ENCODE results near the gene ENTPD1. TPM values are rescaled to one million over a fixed set of nuclear protein-coding genes. Genes with fewer than 3 reads are reported as not detected.
"Not testable (repeated sequence)": the region's sequence is repeated elsewhere in the genome, so short reads cannot be mapped to it uniquely, and the experiment has no call there.

The ENTPD1 gene
- polyA plus RNA-seq, 3 donors from 2014 or later, result 1.8 to 4.3 (median 1.8) TPM

- H3K36me3 Mint-ChIP-seq, result peaks cover 2 to 13% (median 8%) of the 10 kb centered on the region in 3 donors
- H3K4me3 Mint-ChIP-seq, result no peak overlapping the region
- no peak overlapping the region for H3K27ac Mint-ChIP-seq
- no peak for DNase-seq
- H3K27me3 Mint-ChIP-seq (ENCODE audit: low read depth in 3 of 3), result no peaks in the 10 kb centered on the region
- no peaks in the 10 kb centered on the region for H3K9me3 Mint-ChIP-seq
- H3K4me1 Mint-ChIP-seq, result no peaks in the 10 kb centered on the region
Measured at GRCh38 chr10:95881316-95881715, 125.4 kb downstream of the ENTPD1 start.

- Mint-ChIP-seq H3K27ac (peak overlapping the region in 1 of 6 donors; percentile 12), H3K36me3 (peaks cover 16 to 32% (median 30%) of the 10 kb centered on the region in 3 donors), H3K4me1 (no peaks in the 10 kb centered on the region), H3K4me3 (no peak overlapping the region), H3K9me3 (no peaks in the 10 kb centered on the region), H3K27me3 (ENCODE audit: low read depth in 3 of 3) (no peaks in the 10 kb centered on the region)
- DNase-seq, result no peak
Measured at GRCh38 chr10:95889830-95890229, 133.9 kb downstream of the ENTPD1 start.

- peaks cover 29 to 50% (median 29%) of the 10 kb centered on the region in 3 donors for H3K36me3 Mint-ChIP-seq
Measured at GRCh38 chr10:95896071-95896850, 140.3 kb downstream of the ENTPD1 start.

GRCh38 chr10:95905897-95906580 lies 150.1 kb downstream of the ENTPD1 start:
- H3K4me1 Mint-ChIP-seq, result peaks cover 12 to 22% of the 10 kb centered on the region in 2 donors
- peak overlapping the region in 3 of 5 donors; percentile 26 to 38 (median 31) for H3K4me3 Mint-ChIP-seq
- H3K9me3 Mint-ChIP-seq; H3K27me3 Mint-ChIP-seq (ENCODE audit: low read depth in 3 of 3); DNase-seq; H3K36me3 Mint-ChIP-seq: not testable (repeated sequence)
- H3K27ac Mint-ChIP-seq, result peak overlapping the region in 3 of 6 donors; percentile 24 to 67 (median 33)

More at GRCh38 chr10:95896071-95896850, 140.3 kb downstream of the ENTPD1 start:
- no peaks in the 10 kb centered on the region for H3K9me3 Mint-ChIP-seq
- no peak overlapping the region for H3K27ac Mint-ChIP-seq
- no peaks in the 10 kb centered on the region for H3K4me1 Mint-ChIP-seq
- no peak overlapping the region for H3K4me3 Mint-ChIP-seq
- no peak for DNase-seq
- H3K27me3 Mint-ChIP-seq (ENCODE audit: low read depth in 3 of 3), result no peaks in the 10 kb centered on the region

GRCh38 chr10:95906677-95907455 lies 150.9 kb downstream of the ENTPD1 start:
- Mint-ChIP-seq H3K36me3 (peaks cover 0 to 3% (median 0%) of the 10 kb centered on the region in 3 donors), H3K9me3 (no peaks in the 10 kb centered on the region), H3K4me3 (peak overlapping the region; percentile 85 to 95 (median 91)), H3K4me1 (peaks cover 12 to 22% of the 10 kb centered on the region in 2 donors), H3K27me3 (ENCODE audit: low read depth in 3 of 3) (peaks cover 0 to 2% (median 0%) of the 10 kb centered on the region in 3 donors), H3K27ac (peak overlapping the region; percentile 36 to 81 (median 67))
- DNase-seq, result peak in 1 of 3 donors; percentile 2

- peaks cover 12 to 22% of the 10 kb centered on the region in 2 donors for H3K4me1 Mint-ChIP-seq
- H3K27ac Mint-ChIP-seq, result peak within 1 kb of the TSS; percentile 56 to 84 (median 68)
- peaks cover 0 to 2% (median 0%) of the 10 kb centered on the region in 3 donors for H3K27me3 Mint-ChIP-seq (ENCODE audit: low read depth in 3 of 3)
- H3K4me3 Mint-ChIP-seq, result peak within 1 kb of the TSS; percentile 85 to 95 (median 91)
- no peaks in the 10 kb centered on the region for H3K36me3 Mint-ChIP-seq
- H3K9me3 Mint-ChIP-seq, result no peaks in the 10 kb centered on the region
- peak; percentile 43 to 61 (median 58) for DNase-seq
Measured at GRCh38 chr10:95907456-95908253, 151.7 kb downstream of the ENTPD1 start, which contains the start of gene CC2D2B. Gene CC2D2B (plus strand): TSS chr10:95907975. CDS start chr10:95911324, 3,349 bp downstream.

GRCh38 chr10:95908450-95908849 lies 152.5 kb downstream of the ENTPD1 start:
- H3K36me3 Mint-ChIP-seq, result no peaks in the 10 kb centered on the region
- H3K9me3 Mint-ChIP-seq, result no peaks in the 10 kb centered on the region
- no peak for DNase-seq
- peak overlapping the region in 2 of 6 donors; percentile 0 to 34 for H3K27ac Mint-ChIP-seq
- peak overlapping the region; percentile 58 to 91 (median 85) for H3K4me3 Mint-ChIP-seq
- peaks cover 0 to 2% (median under 1%) of the 10 kb centered on the region in 3 donors for H3K27me3 Mint-ChIP-seq (ENCODE audit: low read depth in 3 of 3)
- H3K4me1 Mint-ChIP-seq, result peaks cover 12 to 22% of the 10 kb centered on the region in 2 donors

- Mint-ChIP-seq H3K4me3 (no peak overlapping the region), H3K4me1 (peaks cover 12 to 22% of the 10 kb centered on the region in 2 donors), H3K36me3 (no peaks in the 10 kb centered on the region), H3K27me3 (ENCODE audit: low read depth in 3 of 3) (peaks cover 0 to 6% (median 3%) of the 10 kb centered on the region in 3 donors), H3K9me3 (no peaks in the 10 kb centered on the region), H3K27ac (no peak overlapping the region)
- DNase-seq, result no peak
Measured at GRCh38 chr10:95909561-95909960, 153.6 kb downstream of the ENTPD1 start.

GRCh38 chr10:95916039-95916438 lies 160.1 kb downstream of the ENTPD1 start:
- not testable (repeated sequence) for H3K36me3 Mint-ChIP-seq, DNase-seq, H3K27ac Mint-ChIP-seq, H3K4me3 Mint-ChIP-seq, H3K9me3 Mint-ChIP-seq, H3K4me1 Mint-ChIP-seq
- H3K27me3 Mint-ChIP-seq (ENCODE audit: low read depth in 3 of 3), result peaks cover 3 to 17% (median 9%) of the 10 kb centered on the region in 3 donors

Other genes with a start within 250 kb of the ENTPD1 start
- gene SORBS1, start 194.8 kb upstream of the ENTPD1 start, polyA plus RNA-seq, result 1 to 10 TPM in 1 of 3 donors, under 1 TPM in 2; 0.33 to 1.8 (median 0.82) TPM
- 10 to 100 TPM; 49.6 to 55.7 (median 50.8) TPM for gene ALDH18A1, start 99.5 kb upstream of the ENTPD1 start, polyA plus RNA-seq
- gene TCTN3, start 62.2 kb upstream of the ENTPD1 start, polyA plus RNA-seq, result 10 to 100 TPM; 32.3 to 58.6 (median 46.6) TPM
- gene CC2D2B, start 151.8 kb downstream of the ENTPD1 start, polyA plus RNA-seq, result under 1 TPM in 2 of 3 donors, not detected in 1; 0.17 to 0.25 TPM

All from immature natural killer cell (primary cell).